Suppressor macrophage treated with lipopolysaccharide for 4 hours (primary cell): ENCODE measurements around the gene LRRC53.

Experiments
- DNase-seq: peaks from one replicate; pipeline ENCODE4 v3.0.0-alpha.2; 2020

The LRRC53 gene

DNA sequence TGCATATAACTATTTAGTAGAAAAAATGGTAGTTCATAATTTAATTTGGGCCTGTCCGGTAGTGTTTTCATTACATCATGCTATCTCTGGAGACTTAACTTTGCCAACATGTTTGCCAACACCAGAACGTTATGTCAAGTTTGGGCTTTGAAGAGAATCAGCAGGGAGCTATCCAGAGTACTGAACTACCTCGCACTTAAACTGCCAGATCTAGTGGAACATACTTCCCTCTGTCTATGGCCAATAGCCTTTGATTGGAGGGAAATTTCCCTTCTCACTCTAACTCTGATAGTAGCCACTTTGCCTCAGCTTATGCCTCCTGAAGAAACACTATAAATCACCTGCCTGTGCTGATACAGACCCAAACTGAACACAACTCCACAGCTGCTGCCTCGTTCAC is 10.0 kb downstream of the LRRC53 start:
- no peak for DNase-seq

DNA sequence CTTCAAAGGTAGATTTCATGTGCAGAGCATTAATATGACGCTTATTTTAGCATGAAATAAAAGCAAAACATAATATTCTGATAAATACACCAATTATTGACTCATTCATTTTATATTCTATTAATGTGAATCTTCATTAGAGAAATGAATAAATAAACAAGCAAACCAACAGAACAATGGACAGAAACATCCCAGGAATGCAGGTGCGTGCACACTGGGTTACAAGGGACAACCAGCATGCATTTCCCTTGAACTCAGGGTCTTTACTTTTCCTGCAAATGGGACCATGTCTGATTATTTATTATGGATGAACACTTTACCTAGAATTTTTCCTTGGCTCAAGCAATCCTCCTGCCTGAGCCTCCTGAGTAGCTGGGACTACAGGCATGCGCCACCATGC is 13.5 kb downstream of the LRRC53 start:
- DNase-seq = no peak

DNA sequence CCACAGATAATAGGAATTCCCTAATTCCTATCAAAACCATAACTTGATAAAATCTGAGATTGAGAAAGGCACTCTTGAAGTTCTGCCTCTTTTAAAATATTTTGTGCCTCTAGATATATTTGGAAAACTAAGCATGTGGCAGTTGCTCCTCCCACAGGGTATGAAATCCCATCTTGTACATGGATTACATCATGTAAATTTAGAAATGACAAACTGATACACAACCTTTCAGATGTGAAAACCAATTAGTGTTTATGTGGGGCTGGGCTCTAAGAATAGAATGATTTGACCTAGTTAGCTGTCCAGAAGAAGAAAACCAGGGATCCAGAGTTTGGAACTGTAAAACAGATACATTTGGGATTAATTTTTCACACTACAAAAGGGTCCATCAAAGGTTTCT is 15.7 kb downstream of the LRRC53 start:
- DNase-seq = no peak

DNA sequence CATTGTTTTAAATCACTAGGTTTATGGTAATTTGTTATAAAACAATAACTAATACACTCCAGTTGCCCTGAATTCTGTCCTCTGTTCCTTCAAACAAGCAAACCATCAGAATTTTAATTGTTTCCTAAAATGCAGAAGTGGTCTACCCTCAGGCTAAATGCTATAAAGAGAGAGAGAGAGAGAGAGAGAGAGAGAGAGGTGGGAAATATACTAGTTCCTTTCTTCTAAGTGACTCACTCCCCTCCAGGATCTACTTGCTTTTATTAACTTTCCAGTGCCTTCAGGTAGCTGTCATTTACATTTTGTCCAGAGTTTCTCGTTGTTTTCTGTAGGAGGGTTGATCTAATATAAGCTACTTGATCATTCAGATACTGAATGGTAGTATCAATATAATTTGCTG is 26.4 kb downstream of the LRRC53 start:
- no peak for DNase-seq

DNA sequence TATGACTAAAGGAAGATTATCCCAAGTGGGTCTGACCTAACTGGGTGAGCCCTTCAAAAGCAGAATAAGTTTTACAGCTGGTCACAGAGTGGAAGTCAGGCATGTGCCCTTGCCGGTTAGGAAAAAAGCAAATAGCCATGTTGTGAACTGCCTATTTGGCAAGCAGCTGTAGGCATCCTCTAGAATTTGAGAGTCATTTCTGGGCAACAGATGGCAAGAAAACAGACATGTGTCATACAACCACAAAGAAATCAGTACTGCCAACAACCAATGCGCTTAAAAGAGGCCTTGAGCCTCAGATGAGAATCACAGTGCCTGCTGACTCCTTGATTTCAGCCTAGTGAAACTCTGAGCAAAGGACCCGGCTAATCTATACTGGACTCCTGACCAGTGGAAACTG is 26.8 kb downstream of the LRRC53 start:
- no peak for DNase-seq

DNA sequence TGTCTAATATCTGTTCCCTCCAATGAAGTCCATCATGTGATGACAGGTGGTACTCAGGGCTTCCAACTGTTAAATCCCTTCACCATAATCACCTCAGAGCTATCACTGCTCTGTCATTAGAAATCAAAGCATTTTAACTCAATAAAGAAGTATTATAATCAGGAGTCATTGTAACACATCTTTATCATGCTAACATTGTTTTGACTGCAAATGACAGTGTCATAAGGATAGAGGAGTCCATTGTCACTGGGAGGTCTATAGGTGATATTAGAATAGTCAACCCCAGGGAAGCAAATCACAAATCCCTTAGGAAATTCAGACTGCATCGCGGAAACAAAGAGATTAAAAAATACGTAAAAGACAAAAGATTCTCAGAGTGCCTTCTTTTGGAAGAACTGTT is 30.8 kb downstream of the LRRC53 start:
- no peak for DNase-seq

DNA sequence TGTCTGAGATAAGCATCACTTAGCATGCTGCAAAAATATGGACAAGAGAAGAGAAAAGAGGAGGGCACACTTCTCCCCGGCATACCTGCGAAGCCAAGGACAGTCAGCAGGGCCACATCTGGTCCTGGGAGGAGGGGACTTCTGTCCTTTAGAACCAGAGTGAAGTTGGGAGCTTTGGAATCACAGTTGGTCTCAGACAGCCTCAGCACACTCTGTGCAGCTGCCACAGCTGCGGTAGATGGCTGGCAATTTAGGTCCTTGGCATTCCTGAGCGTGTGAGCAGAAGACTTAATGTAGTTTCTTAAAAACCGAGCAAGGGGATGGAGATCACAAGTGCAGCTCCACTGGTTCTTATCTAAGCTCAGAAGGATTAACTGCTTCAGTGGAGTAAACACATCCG is 32.3 kb downstream of the LRRC53 start:
- no peak for DNase-seq

DNA sequence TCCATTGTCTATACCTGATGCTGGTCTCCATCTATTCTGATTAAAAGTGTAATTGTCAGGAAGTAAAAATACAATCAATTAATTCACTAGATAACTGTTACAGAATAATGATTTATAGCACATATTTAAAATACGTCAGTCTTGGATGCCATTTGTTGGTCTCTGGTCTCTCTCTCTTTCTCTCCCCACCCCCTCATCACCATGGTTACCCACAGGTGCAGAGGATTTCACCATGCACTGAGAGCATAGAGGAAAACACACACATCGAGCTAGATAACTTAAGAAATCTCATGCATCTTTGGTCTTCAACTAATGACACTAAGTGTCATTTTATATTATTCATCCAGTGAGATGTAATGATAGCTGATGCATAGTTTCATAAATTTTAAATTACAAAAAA is 33.4 kb downstream of the LRRC53 start:
- DNase-seq = no peak

DNA sequence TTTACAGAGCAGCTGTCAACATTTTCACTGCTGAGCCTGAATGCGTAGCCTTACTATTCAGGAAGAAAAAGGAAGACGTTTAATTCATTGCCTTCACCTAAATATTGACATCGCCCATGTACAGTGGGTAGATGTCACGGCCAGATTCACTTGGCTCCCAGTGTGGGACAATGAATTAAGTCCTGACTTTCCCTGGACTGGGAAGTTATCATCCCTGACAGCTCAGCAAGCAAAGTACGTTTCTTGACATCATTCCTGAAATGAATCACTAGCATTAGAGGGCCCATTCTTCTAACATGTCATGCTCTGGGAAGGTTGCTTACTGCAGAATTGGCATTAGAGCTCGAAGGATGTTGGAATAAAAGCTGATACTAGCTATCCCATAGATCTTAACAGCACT is 37.8 kb downstream of the LRRC53 start:
- DNase-seq = no peak

DNA sequence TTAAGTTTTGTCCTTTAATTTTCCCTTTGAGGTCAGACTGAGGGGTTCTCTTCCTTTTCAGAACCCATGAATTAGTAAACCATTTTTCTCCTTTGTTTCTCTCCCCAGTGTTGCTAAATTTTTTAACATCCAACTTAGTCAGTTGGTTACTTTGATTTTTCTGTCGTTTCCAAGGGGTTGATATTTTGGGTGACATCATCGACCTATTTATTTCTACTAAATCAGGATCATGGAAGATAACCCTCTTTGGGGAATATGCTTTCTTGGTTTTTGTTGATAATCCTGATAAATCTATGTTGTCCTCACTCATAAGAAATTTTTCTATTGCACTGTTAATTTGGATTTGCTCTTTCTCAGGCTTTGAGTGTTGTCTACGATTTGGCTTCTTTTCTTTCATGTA is 40.9 kb downstream of the LRRC53 start:
- DNase-seq = no peak

DNA sequence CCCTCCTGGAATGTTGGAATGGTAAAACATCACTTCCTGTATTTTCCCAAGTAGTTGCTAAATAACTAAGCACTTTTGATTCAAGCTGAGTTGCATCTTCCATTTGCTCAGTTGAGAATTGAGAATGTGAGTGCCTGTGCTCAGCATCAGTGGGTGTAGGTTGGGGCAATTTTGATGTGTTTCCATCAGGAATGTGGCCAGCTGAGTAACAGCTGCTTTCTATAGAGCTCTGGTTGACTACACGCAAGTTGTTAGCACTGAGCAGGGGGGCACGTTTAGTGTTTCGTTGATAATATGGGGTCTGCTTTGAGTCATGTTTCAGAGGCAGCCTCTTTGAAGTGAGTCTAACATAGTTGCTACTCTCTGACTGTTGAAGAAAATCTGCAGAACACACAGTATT is 41.5 kb downstream of the LRRC53 start:
- no peak for DNase-seq

DNA sequence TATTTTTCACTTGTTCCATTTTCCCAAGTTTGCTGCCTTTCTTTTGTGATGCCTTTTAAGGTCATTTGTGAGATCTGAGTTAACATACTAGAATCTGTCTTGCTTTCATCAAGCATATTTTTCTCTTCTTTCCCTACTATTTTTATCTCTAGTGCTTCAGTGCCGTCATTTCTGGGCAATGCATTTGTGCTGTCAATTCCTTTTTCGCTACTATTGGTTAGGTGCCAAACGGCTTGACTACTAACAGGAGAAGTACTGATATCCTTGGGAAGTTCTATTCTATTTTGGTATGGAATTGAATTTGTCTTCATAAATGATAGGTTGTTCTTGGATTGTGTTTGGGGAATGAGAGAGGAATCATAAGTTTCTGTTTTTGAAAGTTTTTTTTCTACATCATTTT is 42.2 kb downstream of the LRRC53 start:
- DNase-seq = no peak

DNA sequence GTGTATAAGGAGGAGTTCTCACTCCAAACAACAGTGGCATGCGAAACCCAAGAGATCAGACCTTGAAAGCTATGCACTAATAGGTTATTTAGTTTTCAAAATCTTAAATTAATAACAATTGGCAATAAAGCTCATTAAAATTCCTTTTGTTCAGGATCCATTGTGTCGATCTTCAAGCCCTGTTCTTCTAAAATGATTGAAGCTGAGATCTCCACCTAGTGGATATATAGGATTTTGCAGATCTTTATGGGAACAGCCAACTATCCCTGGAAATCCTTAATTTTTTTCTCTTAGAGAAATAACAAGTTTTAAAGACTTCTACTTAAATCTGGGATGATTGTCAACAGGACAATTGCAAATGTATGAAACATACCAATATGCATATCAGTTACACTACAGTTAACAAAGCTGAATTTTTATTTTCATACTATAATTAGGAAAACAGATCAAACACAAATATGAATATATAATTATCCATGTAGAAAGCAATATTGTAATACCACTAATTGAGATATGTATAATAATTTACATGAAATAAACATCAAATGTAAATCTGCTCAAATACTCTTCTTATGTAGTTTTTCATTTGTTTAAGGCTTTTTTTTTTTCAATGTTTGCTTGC is 43.3 kb downstream of the LRRC53 start:
- peak; percentile 16 for DNase-seq

DNA sequence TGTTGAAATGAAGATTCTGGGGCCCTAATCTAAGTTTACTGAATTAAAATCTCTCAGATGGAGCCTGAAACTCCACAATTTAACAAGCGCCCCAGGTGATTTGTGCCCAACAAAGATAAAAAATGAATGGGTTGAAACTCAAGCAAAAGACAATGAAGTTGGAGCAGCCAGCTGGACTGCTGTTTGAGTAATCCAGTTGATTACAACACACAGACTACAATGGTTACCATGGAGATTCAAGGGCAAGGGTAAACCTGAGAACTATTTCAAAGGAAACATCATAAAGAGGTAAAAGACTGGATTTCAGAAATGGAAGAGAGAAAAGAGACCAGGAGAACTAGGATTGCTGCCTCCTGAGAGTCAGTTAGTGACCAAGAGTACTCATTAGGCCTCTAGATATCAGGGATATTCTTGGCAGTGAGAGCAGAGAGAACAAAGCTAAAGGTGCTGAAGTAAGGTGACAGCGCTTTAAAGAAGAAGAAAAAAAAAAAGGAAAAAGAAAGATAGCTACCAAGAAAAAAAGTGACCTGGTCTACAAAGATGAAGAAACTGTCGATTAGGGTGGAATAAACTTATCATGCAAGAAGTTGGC is 44.5 kb downstream of the LRRC53 start:
- DNase-seq = no peak

DNA sequence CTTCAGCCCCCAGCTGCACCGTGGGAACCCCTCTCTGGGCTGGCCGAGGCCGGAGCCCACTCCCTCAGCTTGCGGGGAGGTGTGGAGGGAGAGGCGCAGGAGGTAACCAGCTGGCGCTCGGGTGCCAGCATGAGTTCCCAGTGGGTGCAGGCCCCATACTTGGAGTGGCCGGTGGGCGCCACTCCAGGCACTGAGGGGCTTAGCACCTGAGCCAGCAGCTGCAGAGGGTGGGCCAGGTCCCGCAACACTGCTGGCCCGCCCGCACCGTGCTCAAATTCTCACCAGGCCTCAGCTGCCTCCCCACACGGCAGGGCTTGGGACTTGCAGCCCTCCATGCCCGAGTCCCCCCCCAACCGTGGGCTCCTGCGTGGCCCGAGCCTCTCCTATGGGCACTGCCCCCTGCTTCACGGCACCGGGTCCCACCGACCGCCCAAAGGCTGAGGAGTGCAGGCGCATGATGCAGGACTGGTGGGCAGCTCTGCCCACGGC is 47.2 kb downstream of the LRRC53 start:
- DNase-seq = no peak

DNA sequence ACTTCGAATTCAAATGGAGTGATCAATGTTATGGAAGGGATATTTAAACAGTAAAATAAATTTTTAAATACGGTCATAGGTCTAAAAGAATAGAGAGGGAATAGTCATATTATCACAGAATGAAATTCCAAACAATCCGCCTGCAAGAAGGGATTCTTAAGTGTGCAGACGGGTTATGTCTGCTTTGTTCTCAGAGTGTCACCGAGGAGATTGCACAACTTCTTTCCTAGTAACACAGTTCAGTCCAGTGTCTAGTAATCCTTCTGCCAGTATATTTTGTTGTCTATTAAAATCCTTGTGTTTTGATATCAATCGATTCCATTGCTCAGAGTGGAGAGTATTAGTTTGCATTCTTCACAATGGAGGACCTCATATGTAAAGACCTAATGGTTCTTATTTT is 48.4 kb downstream of the LRRC53 start:
- no peak for DNase-seq

DNA sequence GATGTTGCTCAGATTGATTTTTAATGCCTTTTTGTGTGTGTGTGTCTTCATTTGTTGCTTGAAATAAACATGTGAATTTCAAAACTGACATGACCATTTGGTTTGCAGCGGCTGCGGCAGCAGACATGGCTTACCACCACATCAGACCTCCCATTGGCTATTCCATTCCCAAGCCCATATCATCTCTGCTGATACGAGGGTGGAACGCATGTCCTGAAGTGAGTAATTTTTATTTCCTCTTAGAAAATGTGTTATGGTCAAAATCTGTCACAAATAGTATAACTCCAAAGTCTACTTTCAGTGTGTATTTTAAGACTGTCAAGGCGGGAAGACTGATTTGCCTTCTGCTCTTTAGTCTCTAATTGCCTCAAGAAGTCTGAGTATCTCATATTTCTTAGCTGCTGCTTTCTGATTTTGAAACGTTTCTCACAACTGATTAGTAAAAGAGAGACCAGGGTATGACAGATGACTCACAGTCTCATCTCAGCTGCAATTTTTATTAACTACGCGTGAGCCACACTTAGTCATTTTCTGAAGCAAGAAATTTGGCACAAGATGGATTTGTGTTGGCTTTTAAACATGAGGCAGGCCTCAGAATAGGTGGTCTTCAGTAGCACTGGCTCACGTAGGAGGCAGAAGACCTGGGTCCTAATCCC is 49.0 kb downstream of the LRRC53 start:
- DNase-seq = no peak

DNA sequence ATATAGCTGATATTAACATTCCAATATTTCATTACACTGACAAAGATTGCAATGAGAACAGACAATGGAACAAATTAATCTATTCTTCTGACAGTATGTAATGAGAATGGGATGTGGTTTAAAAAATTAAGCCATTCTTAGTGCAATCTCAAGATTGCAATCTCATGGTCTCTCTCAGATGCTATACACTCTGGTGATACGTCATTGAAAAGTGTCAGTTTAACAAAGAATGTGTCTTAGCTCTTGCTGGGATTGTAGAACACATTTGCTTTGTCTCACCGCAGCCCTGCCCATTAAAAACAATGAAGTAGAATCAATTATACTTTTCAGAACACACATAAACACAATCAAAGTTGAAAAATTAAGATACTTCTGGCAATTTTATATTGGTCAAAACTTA is 55.2 kb downstream of the LRRC53 start:
- no peak for DNase-seq

DNA sequence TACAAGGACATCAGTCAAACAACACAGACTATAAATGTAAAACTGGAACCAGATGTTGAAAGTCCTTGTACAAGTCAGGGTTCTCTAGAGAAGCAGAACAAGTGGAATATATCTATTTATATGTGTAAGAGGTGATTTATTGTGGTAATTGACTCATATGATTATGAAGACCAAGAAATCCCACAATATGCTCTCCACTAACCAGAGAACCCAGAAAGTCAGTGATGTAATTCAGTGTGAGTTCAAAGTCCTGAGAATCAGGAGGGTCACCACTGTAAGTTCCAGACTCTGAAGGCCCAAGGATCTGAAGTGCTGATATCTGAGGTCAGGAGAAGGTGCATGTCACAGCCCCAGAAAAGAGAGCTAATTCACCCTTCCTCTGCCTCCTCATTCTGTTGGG is 57.0 kb downstream of the LRRC53 start:
- no peak for DNase-seq

DNA sequence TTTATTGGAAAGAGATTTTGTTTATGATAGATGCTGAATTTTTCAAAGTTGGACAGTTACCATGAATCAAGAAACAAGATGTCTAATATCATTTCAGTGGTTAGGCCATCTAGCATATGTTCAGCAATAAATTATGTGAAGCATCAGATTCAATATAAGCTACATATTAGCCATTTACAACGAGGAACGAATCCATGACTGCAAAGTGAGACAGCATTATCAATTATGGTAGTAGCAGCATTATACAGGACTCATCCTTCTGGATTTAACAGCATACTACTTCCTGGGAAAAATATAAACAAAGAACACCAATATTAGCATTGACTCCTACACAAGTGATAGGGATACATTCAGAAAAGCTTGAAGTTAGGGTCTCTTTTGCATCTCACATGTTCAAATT is 59.1 kb downstream of the LRRC53 start:
- DNase-seq = no peak

DNA sequence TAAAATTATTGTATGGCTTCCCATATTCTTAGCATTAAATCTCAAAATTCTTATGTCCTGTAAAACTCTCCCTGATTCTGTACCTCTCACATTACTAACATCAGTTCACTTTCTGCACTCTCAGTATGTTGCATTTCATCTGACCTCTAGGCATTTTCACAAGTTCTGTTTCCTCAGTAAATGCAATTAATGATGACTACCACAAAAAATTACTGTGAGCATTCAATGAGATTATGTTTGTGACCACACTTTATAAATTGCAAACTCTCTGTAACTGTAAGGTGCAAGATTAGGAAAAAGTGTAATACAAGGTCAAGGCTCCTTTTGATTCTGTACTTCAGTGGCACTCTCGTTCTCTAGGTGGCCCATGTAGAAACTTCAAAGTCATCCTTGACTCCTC is 60.4 kb downstream of the LRRC53 start:
- no peak for DNase-seq

DNA sequence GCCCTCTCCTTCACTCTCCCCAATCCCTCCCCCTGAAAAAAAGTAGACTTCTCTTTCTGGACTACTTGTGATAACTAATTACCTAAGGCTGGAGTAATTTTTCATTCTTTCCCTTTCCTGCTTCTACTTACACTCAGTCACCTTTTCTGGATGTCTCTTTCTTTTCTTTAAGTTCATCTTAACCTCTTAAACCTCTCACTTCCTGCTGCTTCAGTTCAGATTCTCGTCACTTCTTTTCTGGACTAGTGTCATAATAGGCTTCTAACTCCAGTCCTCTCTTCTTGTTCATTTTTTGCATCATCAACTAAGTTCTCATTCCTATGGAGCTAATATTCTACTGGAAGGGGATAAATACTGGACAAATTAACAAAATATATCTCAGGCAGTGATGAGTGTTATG is 75.4 kb downstream of the LRRC53 start:
- DNase-seq = no peak

DNA sequence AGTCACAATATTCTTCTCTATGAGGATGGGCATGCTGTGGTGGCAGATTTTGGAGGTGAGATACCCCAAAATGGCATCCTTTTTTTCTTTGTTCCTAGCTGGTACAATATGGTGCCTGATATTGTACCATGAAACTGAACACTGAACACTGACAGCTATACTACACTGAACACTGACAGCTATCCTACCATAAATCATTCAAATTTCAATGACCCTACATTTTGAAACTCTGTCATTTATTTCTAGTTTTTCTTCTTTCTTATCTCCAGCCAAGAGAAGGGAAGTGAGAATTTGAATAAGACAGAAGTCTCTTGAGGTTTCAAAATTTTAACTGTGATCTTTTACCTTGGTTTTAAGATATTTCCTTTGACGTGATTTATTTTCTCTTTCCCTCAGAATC is 76.3 kb downstream of the LRRC53 start:
- DNase-seq = no peak

DNA sequence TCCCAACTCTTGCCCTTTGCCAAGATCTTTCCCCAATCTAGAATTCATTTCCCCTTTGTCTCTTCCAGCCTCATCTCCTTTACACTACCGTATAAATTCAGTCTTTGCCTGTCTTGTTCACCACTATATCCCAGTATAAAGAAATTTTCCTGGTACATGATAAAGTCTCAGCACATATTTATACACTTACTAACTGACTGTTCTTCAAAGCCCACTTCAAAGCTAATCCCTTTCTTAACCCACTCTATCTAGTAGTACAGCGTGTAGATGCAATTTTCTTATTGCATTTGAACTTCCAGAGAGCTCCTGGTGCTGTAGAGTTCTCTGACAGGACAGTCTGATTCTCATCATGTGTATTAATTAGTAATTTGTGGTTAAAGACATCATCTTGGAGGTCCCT is 78.1 kb downstream of the LRRC53 start:
- DNase-seq = no peak

DNA sequence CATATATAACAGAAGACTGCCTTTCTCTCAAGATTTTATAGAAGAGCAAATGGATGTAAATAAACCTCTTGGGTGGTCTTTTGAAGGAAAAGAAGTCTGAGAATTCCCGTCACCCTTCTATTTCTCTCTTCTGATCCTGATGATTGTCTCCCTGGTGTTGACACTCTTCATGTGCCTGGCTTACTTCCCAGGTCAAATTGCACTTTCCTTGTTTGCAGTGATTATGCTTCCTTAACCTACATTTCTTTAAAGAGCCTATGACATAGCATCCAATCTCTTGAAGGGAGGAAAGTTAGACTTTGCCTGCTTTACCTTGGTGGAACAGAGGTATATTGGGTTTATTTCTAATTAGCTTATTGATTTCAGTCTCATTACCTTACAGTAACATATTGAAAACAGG is 80.1 kb downstream of the LRRC53 start:
- no peak for DNase-seq
